ENCODE results near the gene C21orf58.

DNA sequence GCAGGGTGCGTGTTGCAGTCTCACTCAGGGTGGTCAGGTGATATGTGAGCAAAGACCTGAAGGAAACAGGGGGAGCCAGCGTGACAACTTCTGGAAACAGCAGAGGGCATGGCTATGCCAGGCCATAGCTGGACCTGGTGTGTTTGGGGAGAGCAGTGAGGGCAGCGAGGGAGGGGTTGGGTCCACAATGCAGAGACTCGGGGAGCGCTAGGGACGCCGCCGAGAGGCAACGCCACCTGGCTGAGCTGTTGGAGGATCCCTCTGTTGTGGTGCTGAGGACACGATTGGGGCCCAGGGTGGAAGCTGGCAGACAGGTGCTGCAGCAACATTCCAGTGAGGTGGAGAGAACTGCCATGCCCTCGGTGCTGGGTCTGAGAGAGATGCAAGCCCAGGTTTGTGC lies 68.5 kb downstream of the C21orf58 start:
- TF ChIP-seq, protein P1, sequence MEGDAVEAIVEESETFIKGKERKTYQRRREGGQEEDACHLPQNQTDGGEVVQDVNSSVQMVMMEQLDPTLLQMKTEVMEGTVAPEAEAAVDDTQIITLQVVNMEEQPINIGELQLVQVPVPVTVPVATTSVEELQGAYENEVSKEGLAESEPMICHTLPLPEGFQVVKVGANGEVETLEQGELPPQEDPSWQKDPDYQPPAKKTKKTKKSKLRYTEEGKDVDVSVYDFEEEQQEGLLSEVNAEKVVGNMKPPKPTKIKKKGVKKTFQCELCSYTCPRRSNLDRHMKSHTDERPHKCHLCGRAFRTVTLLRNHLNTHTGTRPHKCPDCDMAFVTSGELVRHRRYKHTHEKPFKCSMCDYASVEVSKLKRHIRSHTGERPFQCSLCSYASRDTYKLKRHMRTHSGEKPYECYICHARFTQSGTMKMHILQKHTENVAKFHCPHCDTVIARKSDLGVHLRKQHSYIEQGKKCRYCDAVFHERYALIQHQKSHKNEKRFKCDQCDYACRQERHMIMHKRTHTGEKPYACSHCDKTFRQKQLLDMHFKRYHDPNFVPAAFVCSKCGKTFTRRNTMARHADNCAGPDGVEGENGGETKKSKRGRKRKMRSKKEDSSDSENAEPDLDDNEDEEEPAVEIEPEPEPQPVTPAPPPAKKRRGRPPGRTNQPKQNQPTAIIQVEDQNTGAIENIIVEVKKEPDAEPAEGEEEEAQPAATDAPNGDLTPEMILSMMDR (IDR thresholded peaks at IDR 0.05), result no peak
- no peak for TF ChIP-seq POLR2AphosphoS5 (IDR thresholded peaks at IDR 0.05; ENCODE audit: insufficient read depth in 1 of 2, low read depth in 1 of 2)
